Tibial nerve (tissue), 4 donors: ENCODE data around the gene FAM13A. TPM values are rescaled to one million over a fixed set of nuclear protein-coding genes. Genes with fewer than 3 reads are reported as not detected.
"Not testable (repeated sequence)": the region's sequence is repeated elsewhere in the genome, so short reads cannot be mapped to it uniquely, and the experiment has no call there.

Experiments
- DNase-seq, 2 donors: peaks; one replicate each; pipeline ENCODE4 v3.0.0-alpha.2; 2019; ENCODE audit warnings: low spot score in 2 of 2
- H3K27ac ChIP-seq, 4 donors: fragments of 200-600 bp; sonication (generic) in 3 of 4; one replicate each; pipeline ENCODE4 v1.5.1; 2017 to 2019; ENCODE audit warnings: mild to moderate bottlenecking in 1 of 4
- H3K27me3 ChIP-seq, 2 donors: fragments of 200-600 bp; sonication (generic) in 1 of 2; one replicate each; pipeline versions ENCODE4 v1.5.1 to v1.6.0; 2017 to 2019
- H3K36me3 ChIP-seq, 3 donors: fragments of 200-600 bp; sonication (generic); one replicate each; pipeline ENCODE4 v1.5.1; 2018 to 2019
- H3K4me1 ChIP-seq, 4 donors: fragments of 200-600 bp; sonication (generic) in 3 of 4; one replicate each; pipeline ENCODE4 v1.5.1; 2017 to 2019
- H3K4me3 ChIP-seq, 4 donors: fragments of 200-600 bp; sonication (generic) in 3 of 4; one replicate each; pipeline ENCODE4 v1.5.1; 2017 to 2019; ENCODE audit warnings: mild to moderate bottlenecking in 1 of 4, moderate library complexity in 1 of 4
- H3K9me3 ChIP-seq, 4 donors: fragments of 200-600 bp; sonication (generic) in 3 of 4; one replicate each; pipeline ENCODE4 v1.5.1; 2017 to 2019
- CTCF ChIP-seq, 5 experiments: fragments of 200-600 bp in 3 of 5; fragments of 450-650 bp in 2 of 5; sonication (generic) in 3 of 5; IDR thresholded peaks; one replicate each; pipeline ENCODE4 v1.5.1; 2016 to 2019; ENCODE audit warnings: antibody characterized with exemption in 5 of 5, mild to moderate bottlenecking in 3 of 5, moderate library complexity in 2 of 5
- EP300 ChIP-seq, 2 donors: sonication (generic); formaldehyde crosslinking; IDR thresholded peaks; one replicate each; pipeline ENCODE4 v1.6.1; 2017; ENCODE audit warnings: antibody characterized with exemption in 2 of 2, mild to moderate bottlenecking in 1 of 2
- POLR2A ChIP-seq, 2 donors: fragments of 450-650 bp; IDR thresholded peaks; one replicate each; pipeline ENCODE4 v1.6.1; 2017; ENCODE audit warnings: antibody characterized with exemption in 2 of 2, mild to moderate bottlenecking in 2 of 2, moderate library complexity in 2 of 2
- WGBS, 2 donors: methylation state at CpG; one replicate each; pipeline ENCODE4 v1.1.5; 2018; 5-methylcytosine and 5-hydroxymethylcytosine counted together
- total RNA-seq, 4 donors: library from RNA; depleted of rRNA; stranded (reverse); fragments of >200 nt; gene quantifications; one replicate each; pipeline ENCODE4 v1.1.0, GENCODE V29; 2016

Gene FAM13A
- total RNA-seq, 4 donors from 2014 or later: 48.8 to 77.6 (median 58.8) TPM

- no peak for DNase-seq
- 97% methylated on average over 1 of the region's 1 CpG for WGBS, 2 donors
- Histone ChIP-seq H3K36me3 (no peaks in the 10 kb centered on the region), H3K4me3 (no peak overlapping the region), H3K27ac (no peak overlapping the region), H3K4me1 (peaks cover 0 to 10% (median 2%) of the 10 kb centered on the region in 4 donors), H3K9me3 (no peaks in the 10 kb centered on the region), H3K27me3 (no peaks in the 10 kb centered on the region)
- TF ChIP-seq POLR2A (IDR thresholded peaks at IDR 0.05) (no peak), EP300 (IDR thresholded peaks at IDR 0.05) (no peak)
Observed at GRCh38 chr4:88865046-88865445, 191.9 kb downstream of the FAM13A start.

DNA sequence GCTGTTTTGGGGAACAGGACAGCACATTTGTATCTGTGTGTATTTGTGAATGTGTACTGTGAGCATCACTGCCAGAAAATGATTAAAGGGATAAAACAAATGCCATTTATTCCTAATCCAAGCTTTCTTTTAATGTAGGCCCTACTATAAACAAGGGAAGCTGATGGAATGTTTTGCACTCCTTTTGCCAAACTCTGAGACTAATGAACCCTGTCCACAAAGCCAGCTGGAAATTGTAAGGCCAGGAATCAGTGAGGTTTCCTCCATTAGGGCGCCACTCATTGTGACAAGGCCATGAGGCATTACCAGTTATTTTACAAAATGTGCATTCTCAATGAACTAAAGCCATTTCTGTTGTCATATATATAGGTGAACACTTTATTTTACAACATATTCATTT is 196.4 kb downstream of the FAM13A start:
- Histone ChIP-seq H3K27me3 (no peaks in the 10 kb centered on the region), H3K4me3 (no peak overlapping the region), H3K4me1 (peaks cover 0 to 25% (median 2%) of the 10 kb centered on the region in 4 donors), H3K36me3 (no peaks in the 10 kb centered on the region), H3K27ac (no peak overlapping the region), H3K9me3 (no peaks in the 10 kb centered on the region)
- TF ChIP-seq EP300 (IDR thresholded peaks at IDR 0.05): no peak
- no peak for TF ChIP-seq POLR2A (IDR thresholded peaks at IDR 0.05)
- TF ChIP-seq CTCF (IDR thresholded peaks at IDR 0.05): no peak
- WGBS, 2 donors: 85 to 86% methylated on average over 1 of the region's 1 CpG
- no peak for DNase-seq

- H3K36me3 ChIP-seq: no peaks in the 10 kb centered on the region
- WGBS, 2 donors: 59 to 80% methylated on average over 3 of the region's 3 CpGs
- H3K9me3 ChIP-seq: no peaks in the 10 kb centered on the region
- no peak overlapping the region for H3K4me3 ChIP-seq
- H3K4me1 ChIP-seq: peaks cover 0 to 25% (median 2%) of the 10 kb centered on the region in 4 donors
- DNase-seq: no peak
- H3K27me3 ChIP-seq: no peaks in the 10 kb centered on the region
- no peak for TF ChIP-seq POLR2A (IDR thresholded peaks at IDR 0.05)
- TF ChIP-seq EP300 (IDR thresholded peaks at IDR 0.05): no peak
- TF ChIP-seq CTCF (IDR thresholded peaks at IDR 0.05): no peak
- peak overlapping the region in 3 of 4 donors; percentile 25 to 55 (median 49) for H3K27ac ChIP-seq
Observed at GRCh38 chr4:88859191-88859812, 197.7 kb downstream of the FAM13A start.

DNA sequence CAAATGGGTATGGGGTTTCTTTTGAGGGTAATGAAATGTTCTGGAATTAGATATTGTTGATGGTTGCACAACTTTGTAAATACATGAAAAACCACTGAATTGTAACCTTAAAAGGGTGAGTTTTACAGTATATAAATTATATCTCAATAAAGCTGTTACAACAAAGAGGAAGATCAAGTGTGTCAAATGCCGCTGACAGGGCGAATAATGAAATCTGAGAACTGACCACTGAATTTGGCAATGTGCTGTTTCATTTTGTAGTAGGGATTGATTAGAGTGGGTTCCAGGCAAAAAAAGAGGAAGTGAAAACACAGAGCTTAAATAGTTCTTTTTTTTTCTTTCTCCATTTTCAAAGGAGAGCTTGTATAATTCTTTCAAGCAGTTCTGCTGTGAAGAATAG is 198.2 kb downstream of the FAM13A start:
- H3K4me1 ChIP-seq: peaks cover 0 to 25% (median 2%) of the 10 kb centered on the region in 4 donors
- peak in 1 of 2 donors; percentile 60 for TF ChIP-seq EP300 (IDR thresholded peaks at IDR 0.05)
- no peak for TF ChIP-seq POLR2A (IDR thresholded peaks at IDR 0.05)
- no peaks in the 10 kb centered on the region for H3K36me3 ChIP-seq
- peak in 1 of 2 donors; percentile 11 for DNase-seq
- peak overlapping the region in 1 of 4 donors; percentile 49 for H3K27ac ChIP-seq
- WGBS, 2 donors: 42 to 62% methylated on average over 2 of the region's 2 CpGs
- H3K27me3 ChIP-seq: no peaks in the 10 kb centered on the region
- no peaks in the 10 kb centered on the region for H3K9me3 ChIP-seq
- H3K4me3 ChIP-seq: no peak overlapping the region

- no peak overlapping the region for H3K27ac ChIP-seq
- no peak for DNase-seq
- TF ChIP-seq CTCF (IDR thresholded peaks at IDR 0.05) (no peak), EP300 (IDR thresholded peaks at IDR 0.05) (no peak), POLR2A (IDR thresholded peaks at IDR 0.05) (no peak)
- H3K36me3 ChIP-seq: no peaks in the 10 kb centered on the region
- no peaks in the 10 kb centered on the region for H3K9me3 ChIP-seq
- no peak overlapping the region for H3K4me3 ChIP-seq
- H3K4me1 ChIP-seq: peaks cover 0 to 25% (median 2%) of the 10 kb centered on the region in 4 donors
- no peaks in the 10 kb centered on the region for H3K27me3 ChIP-seq
Observed at GRCh38 chr4:88857588-88857987, 199.4 kb downstream of the FAM13A start.

- Histone ChIP-seq H3K27ac (no peak overlapping the region), H3K27me3 (no peaks in the 10 kb centered on the region), H3K9me3 (no peaks in the 10 kb centered on the region), H3K4me1 (peaks cover 0 to 10% (median 0%) of the 10 kb centered on the region in 4 donors), H3K36me3 (no peaks in the 10 kb centered on the region), H3K4me3 (no peak overlapping the region)
- WGBS, 2 donors: 95 to 96% methylated on average over 3 of the region's 3 CpGs
- TF ChIP-seq EP300 (IDR thresholded peaks at IDR 0.05) (no peak), CTCF (IDR thresholded peaks at IDR 0.05) (no peak), POLR2A (IDR thresholded peaks at IDR 0.05) (no peak)
- no peak for DNase-seq
Observed at GRCh38 chr4:88854481-88854880, 202.5 kb downstream of the FAM13A start.

GRCh38 chr4:88853583-88853982 is 203.4 kb downstream of the FAM13A start:
- H3K4me3 ChIP-seq, H3K27me3 ChIP-seq, DNase-seq, H3K36me3 ChIP-seq, H3K4me1 ChIP-seq, H3K27ac ChIP-seq, H3K9me3 ChIP-seq: not testable (repeated sequence)
- 94% methylated on average over 3 of the region's 3 CpGs for WGBS, 2 donors
